ENCODE results near the gene SRRD.

Gene SRRD

DNA sequence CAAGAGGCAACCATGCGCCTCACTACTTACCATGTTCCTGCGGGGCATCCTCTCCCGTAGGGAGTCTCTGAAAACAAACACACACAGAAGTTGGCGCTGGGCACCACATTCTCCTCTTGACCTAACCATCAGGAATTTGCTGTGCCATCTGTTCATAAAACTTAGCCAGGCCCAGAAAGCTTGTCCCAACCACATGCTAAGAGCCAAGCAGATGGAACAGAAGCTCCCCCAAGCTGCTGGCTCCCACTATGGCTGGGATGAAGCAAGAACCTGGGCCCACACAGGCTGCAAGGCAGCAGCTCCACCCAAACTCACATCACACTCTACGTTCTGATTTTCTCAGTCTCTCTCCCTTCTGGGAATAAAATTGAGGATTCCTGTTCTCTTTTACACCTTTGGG is 17.5 kb upstream of the SRRD start:
- ChIA-PET POLR2A (no interaction called here), CTCF (interaction anchor here (1.4 to 13.9 kb wide), 4 partner anchors 13 to 102 kb away, joined by 3 to 399 read pairs (median 147); no protein-coding TSS in a partner anchor)
- peak; percentile 12 for DNase-seq (ENCODE audit: low read depth, low spot score)
- no peak overlapping the region for H3K4me3 ChIP-seq (ENCODE audit: low read depth, low read length)
- TF ChIP-seq, protein P1, sequence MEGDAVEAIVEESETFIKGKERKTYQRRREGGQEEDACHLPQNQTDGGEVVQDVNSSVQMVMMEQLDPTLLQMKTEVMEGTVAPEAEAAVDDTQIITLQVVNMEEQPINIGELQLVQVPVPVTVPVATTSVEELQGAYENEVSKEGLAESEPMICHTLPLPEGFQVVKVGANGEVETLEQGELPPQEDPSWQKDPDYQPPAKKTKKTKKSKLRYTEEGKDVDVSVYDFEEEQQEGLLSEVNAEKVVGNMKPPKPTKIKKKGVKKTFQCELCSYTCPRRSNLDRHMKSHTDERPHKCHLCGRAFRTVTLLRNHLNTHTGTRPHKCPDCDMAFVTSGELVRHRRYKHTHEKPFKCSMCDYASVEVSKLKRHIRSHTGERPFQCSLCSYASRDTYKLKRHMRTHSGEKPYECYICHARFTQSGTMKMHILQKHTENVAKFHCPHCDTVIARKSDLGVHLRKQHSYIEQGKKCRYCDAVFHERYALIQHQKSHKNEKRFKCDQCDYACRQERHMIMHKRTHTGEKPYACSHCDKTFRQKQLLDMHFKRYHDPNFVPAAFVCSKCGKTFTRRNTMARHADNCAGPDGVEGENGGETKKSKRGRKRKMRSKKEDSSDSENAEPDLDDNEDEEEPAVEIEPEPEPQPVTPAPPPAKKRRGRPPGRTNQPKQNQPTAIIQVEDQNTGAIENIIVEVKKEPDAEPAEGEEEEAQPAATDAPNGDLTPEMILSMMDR (IDR thresholded peaks at IDR 0.05; ENCODE audit: insufficient read depth, low read length, missing control alignments): no peak

DNA sequence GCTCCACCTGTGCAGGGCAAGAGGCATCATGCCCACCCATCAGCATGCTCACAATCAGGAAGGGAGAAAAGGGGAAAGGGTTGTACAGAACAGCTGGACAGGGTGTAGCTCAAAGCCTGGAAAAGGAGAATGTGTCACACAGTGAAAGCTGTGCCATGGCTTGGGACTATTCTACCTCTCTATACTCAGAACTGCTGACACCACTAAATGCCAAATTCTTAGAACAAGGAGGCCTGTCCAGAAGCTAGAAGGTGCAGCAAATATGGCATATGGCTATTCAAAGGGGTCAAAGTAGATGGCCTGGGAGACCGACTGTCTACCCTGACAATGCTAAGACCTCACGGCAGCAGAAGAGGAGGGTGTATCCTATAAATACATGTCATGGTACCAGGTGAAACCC is 12.9 kb upstream of the SRRD start:
- TF ChIP-seq, protein P1 (IDR thresholded peaks at IDR 0.05; ENCODE audit: insufficient read depth, low read length, missing control alignments): no peak
- POLR2A ChIA-PET: interaction anchor here (0.7 to 0.9 kb wide), 2 partner anchors 9 to 48 kb away, joined by 3 read pairs; no protein-coding TSS in a partner anchor
- no peak overlapping the region for H3K4me3 ChIP-seq (ENCODE audit: low read depth, low read length)
- CTCF ChIA-PET: interaction anchor here (0.8 to 13.9 kb wide), 7 partner anchors 9 to 194 kb away, joined by 3 to 399 read pairs (median 4); no protein-coding TSS in a partner anchor
- DNase-seq (ENCODE audit: low read depth, low spot score): no peak

DNA sequence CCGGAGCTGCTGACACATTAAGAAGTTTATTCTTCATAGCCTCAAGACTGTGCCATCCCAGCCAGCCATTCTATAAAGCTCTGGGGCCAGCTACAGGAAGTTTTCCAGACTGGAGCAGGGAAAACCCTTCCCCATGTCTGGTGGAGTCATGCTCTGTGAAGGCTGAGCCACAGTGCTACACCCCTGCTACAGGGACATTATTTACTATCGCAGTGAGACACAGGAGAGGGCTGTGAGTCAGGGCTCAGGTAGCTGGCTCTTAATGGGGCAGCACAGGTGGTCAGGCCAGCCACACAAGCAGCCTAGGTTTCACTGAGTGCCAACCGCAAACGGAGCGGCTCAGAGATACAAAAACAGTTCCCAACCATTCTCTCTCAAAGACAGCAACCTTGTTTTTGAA is 12.2 kb upstream of the SRRD start:
- no peak overlapping the region for H3K4me3 ChIP-seq (ENCODE audit: low read depth, low read length)
- POLR2A ChIA-PET: interaction anchor here (0.7 to 0.9 kb wide), 4 partner anchors 9 to 47 kb away, joined by 3 to 4 read pairs (median 3); partner anchors contain the start of genes HPS4 and SRRD
- peak; percentile 66 for DNase-seq (ENCODE audit: low read depth, low spot score)
- TF ChIP-seq, protein P1 (IDR thresholded peaks at IDR 0.05; ENCODE audit: insufficient read depth, low read length, missing control alignments): no peak
- CTCF ChIA-PET: interaction anchor here (0.8 to 13.9 kb wide), 7 partner anchors 10 to 193 kb away, joined by 3 to 399 read pairs (median 4); no protein-coding TSS in a partner anchor

DNA sequence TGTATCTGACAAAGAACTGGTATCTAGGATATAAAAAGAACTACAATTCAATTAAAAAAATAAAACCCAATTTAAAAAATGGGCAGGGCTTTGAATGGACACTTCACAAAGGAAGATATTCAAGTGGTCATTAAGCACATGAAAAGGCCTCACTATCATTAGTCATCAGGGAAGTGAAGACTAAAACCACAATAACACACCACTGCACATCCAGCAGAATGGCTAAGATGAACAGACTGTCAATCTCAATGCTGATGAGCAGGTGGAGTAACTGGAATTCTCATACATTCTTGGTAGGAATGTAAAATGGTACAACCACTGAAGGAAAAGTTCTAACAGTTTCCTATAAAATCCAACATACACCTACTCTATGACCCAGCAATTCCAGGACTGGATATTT is 9.0 kb upstream of the SRRD start:
- no peak overlapping the region for H3K4me3 ChIP-seq (ENCODE audit: low read depth, low read length)
- no peak for DNase-seq (ENCODE audit: low read depth, low spot score)
- TF ChIP-seq, protein P1 (IDR thresholded peaks at IDR 0.05; ENCODE audit: insufficient read depth, low read length, missing control alignments): no peak
- ChIA-PET CTCF (interaction anchor here (5.7 kb wide), 1 partner anchor 13 kb away, joined by 68 read pairs; no protein-coding TSS in a partner anchor), POLR2A (no interaction called here)

DNA sequence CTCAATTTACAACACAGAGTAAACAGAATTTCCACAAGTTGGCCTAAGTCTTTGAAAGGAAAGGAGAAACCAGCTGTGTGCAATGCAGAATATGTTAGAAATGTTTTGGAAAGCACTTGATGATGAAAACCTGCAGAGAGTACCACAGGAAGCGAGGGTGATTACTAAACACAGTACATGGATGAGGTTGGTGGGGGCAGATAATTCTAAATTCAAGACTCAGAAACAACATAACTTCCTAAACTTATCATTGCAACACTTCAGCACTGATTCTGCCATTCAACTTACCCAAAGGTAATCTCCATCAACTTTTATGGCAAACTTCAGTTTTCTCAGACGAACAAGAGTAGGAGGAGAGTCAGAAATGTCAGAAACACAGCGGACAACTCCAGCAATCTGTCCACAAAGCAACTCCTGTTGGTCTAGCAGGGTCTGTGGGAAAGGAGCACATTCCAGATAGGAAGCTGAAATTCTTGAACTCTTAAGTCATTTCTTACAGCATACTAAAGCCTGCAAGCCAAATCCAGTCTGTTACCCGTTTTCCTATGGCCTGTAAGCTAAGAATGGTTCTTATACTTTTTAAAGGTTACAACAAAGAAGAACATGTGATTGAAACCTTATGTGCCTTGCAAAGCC is 6.9 kb upstream of the SRRD start:
- POLR2A ChIA-PET: no interaction called here
- CTCF ChIA-PET: interaction anchor here (1.3 to 3.4 kb wide), 3 partner anchors 9 to 111 kb away, joined by 3 to 18 read pairs (median 4); no protein-coding TSS in a partner anchor
- DNase-seq (ENCODE audit: low read depth, low spot score): no peak

DNA sequence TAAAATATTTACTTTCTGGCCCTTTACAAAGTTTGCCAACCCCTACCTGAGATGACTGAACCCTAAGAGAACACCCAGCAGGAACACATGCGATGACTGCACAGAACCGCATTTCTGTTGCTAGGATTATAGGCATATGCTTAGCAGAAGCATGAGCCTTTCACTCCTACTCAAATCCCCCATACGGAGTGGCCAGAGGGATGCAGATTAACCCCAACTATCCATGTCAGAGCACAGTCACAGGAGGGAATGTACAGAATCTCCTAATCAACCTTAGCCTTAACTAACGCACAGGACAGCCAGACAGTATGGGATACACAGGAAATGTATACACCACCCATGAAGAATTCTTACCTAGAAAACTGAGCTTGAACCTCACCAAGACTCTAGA is 6.3 kb upstream of the SRRD start:
- no peak for DNase-seq (ENCODE audit: low read depth, low spot score)
- ChIA-PET CTCF (interaction anchor here (1.3 to 3.4 kb wide), 3 partner anchors 10 to 111 kb away, joined by 3 to 18 read pairs (median 4); no protein-coding TSS in a partner anchor), POLR2A (no interaction called here)
- no peak overlapping the region for H3K4me3 ChIP-seq (ENCODE audit: low read depth, low read length)
- TF ChIP-seq, protein P1 (IDR thresholded peaks at IDR 0.05; ENCODE audit: insufficient read depth, low read length, missing control alignments): no peak

More for the DNA sequence above, 6.9 kb upstream of the SRRD start:
- TF ChIP-seq, protein P1 (IDR thresholded peaks at IDR 0.05; ENCODE audit: insufficient read depth, low read length, missing control alignments): no peak
- no peak overlapping the region for H3K4me3 ChIP-seq (ENCODE audit: low read depth, low read length)

Data from AG04449 (cell line).